Transverse colon (tissue), 4 donors: ENCODE results near the gene P4HA1. TPM values are rescaled to one million over a fixed set of nuclear protein-coding genes. Genes with fewer than 3 reads are reported as not detected.
"Not testable (repeated sequence)": the region's sequence is repeated elsewhere in the genome, so short reads cannot be mapped to it uniquely, and the experiment has no call there.

Experiments used
- DNase-seq: peaks from one replicate; pipeline ENCODE4 v3.0.0-alpha.2; 2019
- H3K27ac ChIP-seq, 4 donors: fragments of 200-600 bp; sonication (generic); 2 replicates each; pipeline ENCODE4 v1.5.1; 2016 to 2018; ENCODE audit warnings: inconsistent platforms in 4 of 4
- H3K27me3 ChIP-seq: fragments of 200-600 bp; sonication (generic); 2 replicates; pipeline ENCODE4 v1.5.1; 2017; ENCODE audit warnings: inconsistent platforms
- H3K36me3 ChIP-seq, 4 donors: fragments of 200-600 bp; sonication (generic); 2 replicates each; pipeline ENCODE4 v1.5.1; 2017 to 2019; ENCODE audit warnings: inconsistent platforms in 4 of 4
- H3K4me1 ChIP-seq, 4 donors: fragments of 200-600 bp; sonication (generic); 2 replicates each; pipeline ENCODE4 v1.5.1; 2017 to 2020; ENCODE audit warnings: inconsistent platforms in 4 of 4
- H3K4me3 ChIP-seq, 4 donors: fragments of 200-600 bp; sonication (generic); 1 replicate in 1 of 4; 2 replicates in 3 of 4; pipeline versions ENCODE4 v1.5.1 to v1.6.1; 2017 to 2019; ENCODE audit warnings: inconsistent platforms in 4 of 4
- H3K9me3 ChIP-seq, 2 donors: fragments of 200-600 bp; sonication (generic); 2 replicates each; pipeline ENCODE4 v1.5.1; 2017 to 2019; ENCODE audit warnings: inconsistent platforms in 2 of 2
- CTCF ChIP-seq, 5 experiments: fragments of 200-600 bp in 3 of 5; fragments of 450-650 bp in 2 of 5; sonication (generic) in 3 of 5; IDR thresholded peaks; 1 replicate in 2 of 5; 2 replicates in 3 of 5; pipeline ENCODE4 v1.5.1; 2016 to 2017; ENCODE audit warnings: antibody characterized with exemption in 5 of 5, inconsistent platforms in 3 of 5, mild to moderate bottlenecking in 2 of 5, moderate library complexity in 1 of 5
- EP300 ChIP-seq: sonication (generic); formaldehyde crosslinking; IDR thresholded peaks from one replicate; pipeline ENCODE4 v1.6.1; 2017; ENCODE audit warnings: antibody characterized with exemption, low read depth
- POLR2A ChIP-seq: fragments of 450-650 bp; IDR thresholded peaks from one replicate; pipeline ENCODE4 v1.6.1; 2016; ENCODE audit warnings: antibody characterized with exemption, mild to moderate bottlenecking, moderate library complexity
- POLR2AphosphoS5 ChIP-seq, 3 donors: sonication (generic); formaldehyde crosslinking; IDR thresholded peaks; one replicate each; pipeline ENCODE4 v1.6.1; 2016; ENCODE audit warnings: antibody characterized with exemption in 3 of 3
- WGBS, 2 donors: methylation state at CpG; one replicate each; pipeline ENCODE4 v1.1.5; 2018; ENCODE audit warnings: low coverage in 1 of 2; 5-methylcytosine and 5-hydroxymethylcytosine counted together
- in situ Hi-C, 4 donors: fragments of 200-750 bp; cut with MboI; loops; one replicate each; pipeline versions ENCODE4 v1.15.0 to v1.15.1; 2017; ENCODE audit warnings: low sequenced_read_pairs in 3 of 4, low pct_ligation_motif_present in 1 of 4, low pct_unique_long_range_greater_than_20kb in 1 of 4
- intact Hi-C: fragments of 100-400 bp; cut with DNase I; formaldehyde crosslinking; loops from one replicate; pipeline ENCODE4 v1.15.1; 2023; ENCODE audit warnings: low total_unique reads
- total RNA-seq, 4 donors: library from RNA; depleted of rRNA; stranded (reverse); fragments of >200 nt; gene quantifications; one replicate each; pipeline ENCODE4 v1.1.0, GENCODE V29; 2016

The P4HA1 gene
- total RNA-seq, 4 donors from 2014 or later, result 10.5 to 28.6 (median 14.4) TPM

GRCh38 chr10:73017955-73018480 is 78.6 kb downstream of the P4HA1 start:
- WGBS, 2 donors, result 91% methylated on average over 2 of the region's 2 CpGs; no CpG with 5 or more reads in 1 of the 2 donors
- Histone ChIP-seq H3K4me3 (no peak overlapping the region), H3K27ac (no peak overlapping the region), H3K4me1 (peaks cover 0 to 3% (median 0%) of the 10 kb centered on the region in 4 donors), H3K9me3 (no peaks in the 10 kb centered on the region), H3K36me3 (peaks cover 0 to 45% (median 4%) of the 10 kb centered on the region in 4 donors), H3K27me3 (no peaks in the 10 kb centered on the region)
- intact Hi-C loops (no loop called here), in situ Hi-C loops (no loop called here)
- no peak for DNase-seq
- TF ChIP-seq CTCF (IDR thresholded peaks at IDR 0.05), result no peak
- TF ChIP-seq POLR2A, result no peak
- TF ChIP-seq POLR2AphosphoS5 (IDR thresholded peaks at IDR 0.05), result no peak
- TF ChIP-seq EP300, result no peak

GRCh38 chr10:73015779-73016178 is 80.9 kb downstream of the P4HA1 start:
- no peak overlapping the region for H3K27ac ChIP-seq
- H3K36me3 ChIP-seq, result peaks cover 0 to 45% (median 8%) of the 10 kb centered on the region in 4 donors
- 99 to 100% methylated on average over 2 of the region's 2 CpGs for WGBS, 2 donors
- intact Hi-C loops (no loop called here), in situ Hi-C loops (no loop called here)
- no peaks in the 10 kb centered on the region for H3K9me3 ChIP-seq
- H3K4me1 ChIP-seq, result peaks cover 0 to 3% (median 0%) of the 10 kb centered on the region in 4 donors
- no peak for DNase-seq
- no peak overlapping the region for H3K4me3 ChIP-seq
- no peak for TF ChIP-seq CTCF (IDR thresholded peaks at IDR 0.05)
- TF ChIP-seq POLR2A, result no peak
- TF ChIP-seq POLR2AphosphoS5 (IDR thresholded peaks at IDR 0.05), result no peak
- TF ChIP-seq EP300, result no peak
- H3K27me3 ChIP-seq, result no peaks in the 10 kb centered on the region

GRCh38 chr10:73003822-73004221 is 92.8 kb downstream of the P4HA1 start:
- no peak overlapping the region for H3K4me3 ChIP-seq
- in situ Hi-C loops, result no loop called here
- TF ChIP-seq POLR2A (no peak), EP300 (no peak)
- intact Hi-C loops, result no loop called here
- H3K36me3 ChIP-seq, result peaks cover 0 to 25% (median 0%) of the 10 kb centered on the region in 4 donors
- H3K4me1 ChIP-seq, result no peaks in the 10 kb centered on the region
- H3K27me3 ChIP-seq, result no peaks in the 10 kb centered on the region
- no peaks in the 10 kb centered on the region for H3K9me3 ChIP-seq
- no peak for DNase-seq
- H3K27ac ChIP-seq, result no peak overlapping the region

- H3K36me3 ChIP-seq, result peaks cover 0 to 9% (median 0%) of the 10 kb centered on the region in 4 donors
- H3K4me1 ChIP-seq, result no peaks in the 10 kb centered on the region
- H3K27ac ChIP-seq, result no peak overlapping the region
- H3K9me3 ChIP-seq, result no peaks in the 10 kb centered on the region
- DNase-seq, result no peak
- intact Hi-C loops, result no loop called here
- WGBS, 2 donors, result 88 to 93% methylated on average over 3 of the region's 3 CpGs
- TF ChIP-seq POLR2AphosphoS5 (IDR thresholded peaks at IDR 0.05) (no peak), POLR2A (no peak), EP300 (no peak), CTCF (IDR thresholded peaks at IDR 0.05) (no peak)
- in situ Hi-C loops, result no loop called here
- no peaks in the 10 kb centered on the region for H3K27me3 ChIP-seq
- H3K4me3 ChIP-seq, result no peak overlapping the region
Measured at GRCh38 chr10:73000973-73001372, 95.7 kb downstream of the P4HA1 start.

GRCh38 chr10:72997099-72997498 is 99.6 kb downstream of the P4HA1 start:
- no peak for DNase-seq
- TF ChIP-seq EP300 (no peak), POLR2AphosphoS5 (IDR thresholded peaks at IDR 0.05) (no peak), CTCF (IDR thresholded peaks at IDR 0.05) (no peak), POLR2A (no peak)
- in situ Hi-C loops, result no loop called here
- no peaks in the 10 kb centered on the region for H3K4me1 ChIP-seq
- no peaks in the 10 kb centered on the region for H3K27me3 ChIP-seq
- H3K36me3 ChIP-seq, result no peaks in the 10 kb centered on the region
- intact Hi-C loops, result no loop called here
- H3K4me3 ChIP-seq, result no peak overlapping the region
- WGBS, 2 donors, result 90 to 97% methylated on average over 2 of the region's 2 CpGs
- no peak overlapping the region for H3K27ac ChIP-seq
- H3K9me3 ChIP-seq, result no peaks in the 10 kb centered on the region

GRCh38 chr10:72995459-72995858 is 101.2 kb downstream of the P4HA1 start:
- in situ Hi-C loops, intact Hi-C loops, DNase-seq, H3K9me3 ChIP-seq, H3K4me1 ChIP-seq, H3K27me3 ChIP-seq, H3K36me3 ChIP-seq, H3K27ac ChIP-seq, H3K4me3 ChIP-seq: not testable (repeated sequence)

GRCh38 chr10:72989771-72990170 is 106.9 kb downstream of the P4HA1 start:
- H3K27ac ChIP-seq, H3K4me3 ChIP-seq, H3K36me3 ChIP-seq, in situ Hi-C loops, DNase-seq, H3K4me1 ChIP-seq, H3K9me3 ChIP-seq, H3K27me3 ChIP-seq, intact Hi-C loops: not testable (repeated sequence)
- WGBS, 2 donors, result 83% methylated on average over 6 of the region's 7 CpGs; no CpG with 5 or more reads in 1 of the 2 donors
